IMR-90 (cell line): ENCODE measurements around the gene KRTAP5-5. TPM values are rescaled to one million over a fixed set of nuclear protein-coding genes. Genes with fewer than 3 reads are reported as not detected.

Experiments used
- ATAC-seq: fragments of 200-7000 bp; cut with Tn5 transposase; 2 replicates; pipeline ENCODE4 v1.9.1; 2020; ENCODE audit warnings: low read depth, mild to moderate bottlenecking, moderate library complexity
- BruUV-seq: library from RNA; stranded (reverse); fragments of 400-500 nt; replicated peaks from 2 replicates; lab custom pipeline; 2021; lab: Mats Ljungman, UMichigan
- CTCF ChIA-PET: fragments of 300-600 bp; formaldehyde crosslinking; extraction: SDS; loops from one replicate; lab custom pipeline; 2021; ENCODE audit warnings: antibody characterized with exemption; lab: Yijun Ruan, JAX
- POLR2A ChIA-PET: fragments of 300-600 bp; sonication (Branson Sonifier 250); formaldehyde crosslinking; loops from one replicate; lab custom pipeline; 2022; ENCODE audit warnings: antibody characterized with exemption; ENCODE audit not compliant: unreplicated experiment; lab: Charles Lee
- DNase-seq: peaks from one replicate; pipeline ENCODE4 v3.0.0; 2013
- H2AFZ ChIP-seq: replicated peaks from 2 replicates; pipeline ENCODE3; 2013; ENCODE audit warnings: low read length, mild to moderate bottlenecking; ENCODE audit not compliant: poor library complexity
- H2AK5ac ChIP-seq: 2 replicates; pipeline ENCODE4 v1.6.1; 2013; ENCODE audit warnings: low read depth, low read length, inconsistent platforms
- H2AK9ac ChIP-seq: replicated peaks from 2 replicates; pipeline ENCODE3; 2013; ENCODE audit warnings: mild to moderate bottlenecking, low read depth, low read length, moderate library complexity; ENCODE audit not compliant: poor library complexity
- H2BK120ac ChIP-seq: 2 replicates; pipeline ENCODE4 v1.6.1; 2013; ENCODE audit warnings: low read depth, low read length, inconsistent platforms
- H2BK15ac ChIP-seq: 3 replicates; pipeline ENCODE4 v1.6.1; 2013; ENCODE audit warnings: low read depth, low read length, inconsistent platforms
- H2BK20ac ChIP-seq: 2 replicates; pipeline ENCODE4 v1.6.1; 2013; ENCODE audit warnings: low read depth, mild to moderate bottlenecking, inconsistent platforms, low read length, moderate library complexity
- H2BK5ac ChIP-seq: 2 replicates; pipeline ENCODE4 v1.6.1; 2013; ENCODE audit warnings: mild to moderate bottlenecking, low read depth, low read length, inconsistent platforms; ENCODE audit not compliant: poor library complexity, severe bottlenecking
- H3K14ac ChIP-seq: replicated peaks from 2 replicates; pipeline ENCODE4 v1.6.1; 2013; ENCODE audit warnings: low read depth, low read length, inconsistent platforms
- H3K18ac ChIP-seq: 2 replicates; pipeline ENCODE4 v1.6.1; 2013; ENCODE audit warnings: low read depth, low read length, control low read depth
- H3K23ac ChIP-seq: 2 replicates; pipeline ENCODE4 v1.6.1; 2013; ENCODE audit warnings: low read depth, low read length, inconsistent platforms
- H3K27ac ChIP-seq: 2 replicates; pipeline ENCODE4 v1.5.1; 2013; ENCODE audit warnings: mild to moderate bottlenecking, control low read depth, low read length; ENCODE audit not compliant: insufficient read depth
- H3K27me3 ChIP-seq: 2 replicates; pipeline ENCODE4 v1.6.1; 2013; ENCODE audit warnings: low read length; ENCODE audit not compliant: control insufficient read depth, insufficient read depth
- H3K36me3 ChIP-seq: 2 replicates; pipeline ENCODE4 v1.6.1; 2013; ENCODE audit warnings: low read length, mixed read lengths; ENCODE audit not compliant: control insufficient read depth, insufficient read depth
- H3K4ac ChIP-seq: 2 replicates; pipeline ENCODE4 v1.6.1; 2013; ENCODE audit warnings: low read depth, low read length, inconsistent platforms
- H3K4me1 ChIP-seq: 2 replicates; pipeline ENCODE4 v1.6.1; 2013; ENCODE audit warnings: low read length, mixed read lengths; ENCODE audit not compliant: control insufficient read depth, insufficient read depth
- H3K4me2 ChIP-seq: 2 replicates; pipeline ENCODE4 v1.6.1; 2013; ENCODE audit warnings: low read depth, mild to moderate bottlenecking, control low read depth, low read length, moderate library complexity
- H3K4me3 ChIP-seq: 2 replicates; pipeline ENCODE4 v1.5.1; 2013; ENCODE audit warnings: low read depth, mild to moderate bottlenecking, control low read depth, low read length, moderate library complexity; ENCODE audit not compliant: insufficient read depth
- H3K56ac ChIP-seq: 2 replicates; pipeline ENCODE4 v1.6.1; 2013; ENCODE audit warnings: low read length, inconsistent platforms; ENCODE audit not compliant: insufficient read depth; ENCODE audit errors: extremely low read depth
- H3K79me1 ChIP-seq, 2 experiments: 2 replicates each; pipeline ENCODE4 v1.6.1; 2013; ENCODE audit warnings: low read length in 2 of 2, inconsistent platforms in 1 of 2, low read depth in 1 of 2
- H3K9ac ChIP-seq: 2 replicates; pipeline ENCODE4 v1.6.1; 2013; ENCODE audit warnings: low read depth, low read length, control low read depth
- H3K9me1 ChIP-seq: 2 replicates; pipeline ENCODE4 v1.6.1; 2013; ENCODE audit warnings: low read length, inconsistent platforms; ENCODE audit not compliant: insufficient read depth
- H3K9me3 ChIP-seq: 2 replicates; pipeline ENCODE4 v1.6.1; 2013; ENCODE audit warnings: low read length; ENCODE audit not compliant: control insufficient read depth, insufficient read depth
- H4K20me1 ChIP-seq: 2 replicates; pipeline ENCODE4 v1.6.1; 2013; ENCODE audit warnings: low read length, inconsistent platforms; ENCODE audit not compliant: insufficient read depth
- H4K5ac ChIP-seq: 2 replicates; pipeline ENCODE4 v1.6.1; 2013; ENCODE audit warnings: mild to moderate bottlenecking, low read depth, low read length, control low read depth
- H4K8ac ChIP-seq, 2 experiments: 2 replicates each; pipeline ENCODE4 v1.6.1; 2013; ENCODE audit warnings: low read depth in 2 of 2, low read length in 2 of 2, control low read depth in 1 of 2, inconsistent platforms in 1 of 2
- H4K91ac ChIP-seq: 2 replicates; pipeline ENCODE4 v1.6.1; 2013; ENCODE audit warnings: low read depth, low read length, inconsistent platforms; ENCODE audit not compliant: insufficient read depth
- BHLHE40 ChIP-seq: fragments of 150-350 bp; IDR thresholded peaks from 2 replicates; pipeline ENCODE4 v1.6.1; 2016; ENCODE audit warnings: mild to moderate bottlenecking, low read depth, low read length
- CEBPB ChIP-seq: IDR thresholded peaks from 2 replicates; pipeline ENCODE4 v1.6.1; 2012; ENCODE audit warnings: low read depth, low read length, improper control_type of control experiment
- CHD1 ChIP-seq: IDR thresholded peaks from 2 replicates; pipeline ENCODE4 v1.6.1; 2012; ENCODE audit warnings: low read depth, low read length, improper control_type of control experiment
- CTCF ChIP-seq: conservative IDR thresholded peaks from 2 replicates; pipeline ENCODE4 v1.5.1; 2012; ENCODE audit warnings: mild to moderate bottlenecking, low read depth, low read length, improper control_type of control experiment
- ELK1 ChIP-seq: fragments of 150-350 bp; IDR thresholded peaks from 2 replicates; pipeline ENCODE4 v1.6.1; 2016; ENCODE audit warnings: low read depth, mild to moderate bottlenecking, low read length, moderate library complexity, borderline replicate concordance
- FOS ChIP-seq: fragments of 150-350 bp; IDR thresholded peaks from 2 replicates; pipeline ENCODE4 v1.6.1; 2016; ENCODE audit warnings: low read depth, low read length
- MAFK ChIP-seq: IDR thresholded peaks from 2 replicates; pipeline ENCODE4 v1.6.1; 2012; ENCODE audit warnings: low read depth, low read length, improper control_type of control experiment
- MAZ ChIP-seq: IDR thresholded peaks from 2 replicates; pipeline ENCODE4 v1.6.1; 2012; ENCODE audit warnings: low read depth, mild to moderate bottlenecking, low read length, improper control_type of control experiment, moderate library complexity, borderline replicate concordance
- MXI1 ChIP-seq: IDR thresholded peaks from 2 replicates; pipeline ENCODE4 v1.6.1; 2012; ENCODE audit warnings: low read depth, mild to moderate bottlenecking, low read length, moderate library complexity, borderline replicate concordance
- NFE2L2 ChIP-seq: fragments of 150-350 bp; IDR thresholded peaks from 2 replicates; pipeline ENCODE4 v1.6.1; 2016; ENCODE audit warnings: low read depth, mild to moderate bottlenecking, low read length
- POLR2A ChIP-seq: IDR thresholded peaks from 2 replicates; pipeline ENCODE4 v1.6.1; 2012; ENCODE audit warnings: mild to moderate bottlenecking, low read depth, low read length
- RAD21 ChIP-seq: IDR thresholded peaks from 2 replicates; pipeline ENCODE4 v1.6.1; 2012; ENCODE audit warnings: low read length, improper control_type of control experiment
- RCOR1 ChIP-seq: IDR thresholded peaks from 2 replicates; pipeline ENCODE4 v1.6.1; 2012; ENCODE audit warnings: mild to moderate bottlenecking, low read length, improper control_type of control experiment; ENCODE audit not compliant: insufficient replicate concordance
- RFX5 ChIP-seq: IDR thresholded peaks from 2 replicates; pipeline ENCODE4 v1.8.0; 2012; ENCODE audit warnings: low read depth, mild to moderate bottlenecking, low read length, moderate library complexity
- SMC3 ChIP-seq: fragments of 150-350 bp; IDR thresholded peaks from 2 replicates; pipeline ENCODE4 v1.6.1; 2016; ENCODE audit warnings: low read depth, mild to moderate bottlenecking, antibody characterized with exemption, low read length, moderate library complexity
- USF2 ChIP-seq: fragments of 150-350 bp; IDR thresholded peaks from 2 replicates; pipeline ENCODE4 v1.6.1; 2017; ENCODE audit warnings: mild to moderate bottlenecking, antibody characterized with exemption, low read length, low read depth
- WGBS, 2 experiments: methylation state at CpG; one replicate each; pipeline versions ENCODE4 v1.1.5 to v1.1.7; 2013; ENCODE audit warnings: missing lambda C conversion rate in 2 of 2; ENCODE audit not compliant: insufficient read length in 1 of 2; ENCODE audit errors: extremely low coverage in 2 of 2; 5-methylcytosine and 5-hydroxymethylcytosine counted together
- dilution Hi-C: fragments of 300-500 bp; cut with HindIII; formaldehyde crosslinking; loops from one replicate; pipeline ENCODE4 v1.14.3; 2018; ENCODE audit warnings: low sequenced_read_pairs; ENCODE audit not compliant: unreplicated experiment
- in situ Hi-C: fragments of 300-500 bp; cut with MboI; formaldehyde crosslinking; loops from 3 replicates; pipeline ENCODE4 v1.14.3; 2019; ENCODE audit warnings: low sequenced_read_pairs, inconsistent platforms, mixed read lengths
- intact Hi-C: fragments of 100-400 bp; cut with micrococcal nuclease; formaldehyde crosslinking; loops from 2 replicates; pipeline ENCODE4 v1.10.0; 2022
- polyA plus RNA-seq, 3 experiments: library from polyadenylated mRNA; depleted of rRNA; stranded (reverse); fragments of >200 nt; gene quantifications; 2 replicates each; pipeline ENCODE4 v1.2.3, GENCODE V29; 2012; ENCODE audit warnings: low replicate concordance in 1 of 3
- total RNA-seq: library from RNA; depleted of rRNA; stranded (reverse); fragments of >200 nt; gene quantifications from 2 replicates; pipeline ENCODE4 v1.2.3, GENCODE V29; 2012

Gene KRTAP5-5
- total and polyA plus RNA-seq, 2 of the 4 experiments (the other 2 are of a cell fraction) = not detected

GRCh38 chr11:1586699-1587098 is 42.9 kb upstream of the KRTAP5-5 start:
- intact Hi-C loops = no loop called here
- in situ Hi-C loops = no loop called here
- Histone ChIP-seq H3K4me1 (no peaks in the 10 kb centered on the region), H2BK120ac (no peak overlapping the region), H2BK5ac (no peak overlapping the region), H4K5ac (no peak overlapping the region), H2AK5ac (no peak overlapping the region), H4K8ac (no peak overlapping the region), H4K91ac (no peak overlapping the region), H3K9ac (no peak overlapping the region), H3K18ac (no peak overlapping the region), H3K4me3 (no peak overlapping the region), H3K27me3 (peaks cover 36% of the 10 kb centered on the region), H3K4me2 (no peak overlapping the region), H3K14ac (no peak overlapping the region), H3K56ac (no peak overlapping the region), H3K4ac (no peak overlapping the region), H4K20me1 (no peaks in the 10 kb centered on the region), H2AK9ac (no peak overlapping the region), H3K9me3 (no peaks in the 10 kb centered on the region), H3K79me1 (no peaks in the 10 kb centered on the region), H3K36me3 (no peaks in the 10 kb centered on the region), H3K27ac (no peak overlapping the region), H2BK20ac (no peak overlapping the region), H2BK15ac (no peak overlapping the region), H3K9me1 (no peaks in the 10 kb centered on the region), H3K23ac (no peak overlapping the region), H2AFZ (peak overlapping the region; percentile 5)
- DNase-seq = no peak
- ChIA-PET POLR2A (no interaction called here), CTCF (no interaction called here)
- no peak for TF ChIP-seq RAD21
- TF ChIP-seq NFE2L2 = no peak
- TF ChIP-seq MXI1 = no peak
- no peak for TF ChIP-seq SMC3
- no peak for TF ChIP-seq ELK1
- no peak for TF ChIP-seq FOS
- TF ChIP-seq POLR2A = no peak
- no peak for TF ChIP-seq RCOR1
- no peak for TF ChIP-seq USF2
- no peak for TF ChIP-seq BHLHE40
- TF ChIP-seq CEBPB = no peak
- TF ChIP-seq MAFK = no peak
- no peak for TF ChIP-seq MAZ
- TF ChIP-seq CHD1 = no peak
- no peak for TF ChIP-seq RFX5
- no peak for TF ChIP-seq CTCF
- ATAC-seq = no peak
- no CpG with 5 or more reads among the region's 2 CpGs for WGBS, 2 experiments
- no TSS peak for BruUV-seq
- dilution Hi-C loops = no loop called here
